ENCODE results near the gene SEMA5A.

Gene SEMA5A

DNA sequence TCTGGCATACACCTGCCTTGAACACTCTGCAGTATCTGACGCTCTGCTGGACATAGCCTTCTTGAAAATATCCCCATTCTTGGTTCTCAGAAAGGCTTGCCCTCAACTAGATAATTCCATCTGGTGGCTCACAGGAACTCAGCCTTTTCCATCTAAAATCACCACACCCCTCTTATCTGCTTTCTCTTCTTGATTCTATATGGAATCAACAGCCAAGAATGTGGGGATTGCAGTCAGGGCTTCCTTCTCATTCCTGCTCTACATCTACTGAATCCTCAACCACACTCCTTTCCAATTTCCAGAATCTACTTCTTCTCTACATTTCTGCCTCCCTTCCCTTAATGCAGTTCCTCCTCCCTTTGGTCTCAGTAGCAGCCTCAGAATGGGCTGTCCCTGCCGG is 170.1 kb downstream of the SEMA5A start:
- Histone ChIP-seq H3K4me2 (ENCODE audit: insufficient read depth, low read length, poor library complexity, severe bottlenecking) (no peak overlapping the region), H2BK120ac (ENCODE audit: low read depth, low read length) (no peak overlapping the region), H2BK15ac (ENCODE audit: low read length) (no peak overlapping the region), H2BK5ac (ENCODE audit: low read length) (no peak overlapping the region), H4K8ac (ENCODE audit: low read depth, low read length) (no peak overlapping the region), H3K9ac (ENCODE audit: low read depth, low read length, poor library complexity) (no peak overlapping the region), H2BK12ac (ENCODE audit: low read length) (no peak overlapping the region), H3K27ac (replicated peaks; ENCODE audit: low read length) (no peak overlapping the region), H3K79me1 (ENCODE audit: low read depth, low read length) (peaks cover 5% of the 10 kb centered on the region), H3K4me3 (ENCODE audit: low read length in 2 of 2) (no peak overlapping the region), H3K4ac (ENCODE audit: low read length) (no peak overlapping the region), H2AFZ (ENCODE audit: low read length) (no peak overlapping the region), H4K91ac (ENCODE audit: low read depth, low read length, poor library complexity) (no peak overlapping the region), H3K18ac (ENCODE audit: low read length) (no peak overlapping the region), H3K23ac (ENCODE audit: low read depth, low read length, poor library complexity) (no peak overlapping the region), H3K4me1 (ENCODE audit: control insufficient read depth in 2 of 2, insufficient read depth in 1 of 2, low read depth in 1 of 2, low read length in 2 of 2) (peaks cover 0 to 3% of the 10 kb centered on the region in 2 donors), H2AK5ac (ENCODE audit: low read depth, low read length) (no peak overlapping the region), H3K27me3 (ENCODE audit: control insufficient read depth in 3 of 3, insufficient read depth in 3 of 3, low read depth in 1 of 3, low read length in 3 of 3) (no peaks in the 10 kb centered on the region), H3K36me3 (replicated peaks in 1 of 2; ENCODE audit: control insufficient read depth in 2 of 2, insufficient read depth in 2 of 2, low read length in 2 of 2) (peaks cover 0 to 18% of the 10 kb centered on the region in 2 donors), H3K14ac (ENCODE audit: low read length) (no peak overlapping the region), H3K9me3 (replicated peaks in 1 of 2; ENCODE audit: control insufficient read depth in 2 of 2, insufficient read depth in 1 of 2, low read depth in 1 of 2, low read length in 2 of 2) (peaks cover 0 to 3% of the 10 kb centered on the region in 2 donors)
- WGBS, 2 donors (ENCODE audit: extremely low coverage in 2 of 2, insufficient read length in 2 of 2, insufficient replicate concordance in 1 of 2), result no CpG with 5 or more reads among the region's 2 CpGs
- no peak for DNase-seq (ENCODE audit: low spot score)

DNA sequence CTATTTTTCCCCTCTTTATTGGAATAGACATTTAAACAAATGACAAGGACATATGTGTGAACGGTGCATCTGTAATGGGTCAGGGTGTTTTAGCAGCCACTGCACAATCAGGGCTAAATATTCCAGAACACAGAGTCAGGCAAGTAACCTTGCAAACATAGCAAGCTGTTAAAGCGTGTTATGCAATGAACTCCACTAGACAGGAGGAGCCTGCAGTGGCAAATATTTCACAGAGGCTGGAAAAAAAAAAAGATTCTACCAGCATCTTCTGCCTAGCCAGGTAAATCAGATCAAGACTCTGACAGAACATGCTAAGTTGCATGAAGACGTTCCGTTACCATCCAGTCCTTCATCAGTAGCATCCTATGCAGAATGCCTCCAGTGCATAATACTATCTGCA is 171.8 kb downstream of the SEMA5A start:
- H3K4ac ChIP-seq (ENCODE audit: low read length), result no peak overlapping the region
- H2AK5ac ChIP-seq (ENCODE audit: low read depth, low read length), result no peak overlapping the region
- peaks cover 0 to 5% of the 10 kb centered on the region in 2 donors for H3K9me3 ChIP-seq (replicated peaks in 1 of 2; ENCODE audit: control insufficient read depth in 2 of 2, insufficient read depth in 1 of 2, low read depth in 1 of 2, low read length in 2 of 2)
- no peak overlapping the region for H4K91ac ChIP-seq (ENCODE audit: low read depth, low read length, poor library complexity)
- H3K27me3 ChIP-seq (ENCODE audit: control insufficient read depth in 3 of 3, insufficient read depth in 3 of 3, low read depth in 1 of 3, low read length in 3 of 3), result no peaks in the 10 kb centered on the region
- H3K4me2 ChIP-seq (ENCODE audit: insufficient read depth, low read length, poor library complexity, severe bottlenecking), result no peak overlapping the region
- H3K27ac ChIP-seq (replicated peaks; ENCODE audit: low read length), result no peak overlapping the region
- DNase-seq (ENCODE audit: low spot score), result no peak
- no peak overlapping the region for H2BK5ac ChIP-seq (ENCODE audit: low read length)
- peaks cover 0 to 2% of the 10 kb centered on the region in 2 donors for H3K4me1 ChIP-seq (ENCODE audit: control insufficient read depth in 2 of 2, insufficient read depth in 1 of 2, low read depth in 1 of 2, low read length in 2 of 2)
- H3K23ac ChIP-seq (ENCODE audit: low read depth, low read length, poor library complexity), result no peak overlapping the region
- H3K4me3 ChIP-seq (ENCODE audit: low read length in 2 of 2), result no peak overlapping the region
- no peak overlapping the region for H2BK120ac ChIP-seq (ENCODE audit: low read depth, low read length)
- peaks cover 0 to 13% of the 10 kb centered on the region in 2 donors for H3K36me3 ChIP-seq (replicated peaks in 1 of 2; ENCODE audit: control insufficient read depth in 2 of 2, insufficient read depth in 2 of 2, low read length in 2 of 2)
- H2BK12ac ChIP-seq (ENCODE audit: low read length), result no peak overlapping the region
- no peak overlapping the region for H3K14ac ChIP-seq (ENCODE audit: low read length)
- no peak overlapping the region for H3K18ac ChIP-seq (ENCODE audit: low read length)
- WGBS, 2 donors (ENCODE audit: extremely low coverage in 2 of 2, insufficient read length in 2 of 2, insufficient replicate concordance in 1 of 2), result no CpG with 5 or more reads among the region's 4 CpGs
- H3K79me1 ChIP-seq (ENCODE audit: low read depth, low read length), result peaks cover 5% of the 10 kb centered on the region
- no peak overlapping the region for H2AFZ ChIP-seq (ENCODE audit: low read length)
- no peak overlapping the region for H3K9ac ChIP-seq (ENCODE audit: low read depth, low read length, poor library complexity)
- no peak overlapping the region for H4K8ac ChIP-seq (ENCODE audit: low read depth, low read length)
- H2BK15ac ChIP-seq (ENCODE audit: low read length), result no peak overlapping the region

DNA sequence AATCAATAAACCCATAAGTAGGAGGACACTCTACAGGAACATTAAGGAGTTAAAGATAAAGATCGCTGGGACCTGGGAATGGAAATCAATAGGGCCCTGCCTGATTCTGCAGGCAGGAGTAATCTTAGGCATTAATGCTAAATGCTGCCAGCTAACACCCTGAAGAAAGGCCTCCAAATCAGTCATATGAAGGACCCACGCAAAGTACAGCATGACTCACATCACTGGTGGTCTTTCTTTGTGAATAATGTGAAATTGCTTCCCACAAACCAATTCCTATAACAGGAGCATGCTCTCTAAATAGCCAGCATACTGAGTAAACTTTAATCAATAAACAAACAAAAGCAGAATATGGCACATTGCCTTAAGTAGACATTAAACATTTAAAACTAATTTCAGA is 172.3 kb downstream of the SEMA5A start:
- Histone ChIP-seq H2AFZ (ENCODE audit: low read length) (no peak overlapping the region), H3K18ac (ENCODE audit: low read length) (no peak overlapping the region), H4K91ac (ENCODE audit: low read depth, low read length, poor library complexity) (no peak overlapping the region), H3K4me3 (ENCODE audit: low read length in 2 of 2) (no peak overlapping the region), H2BK120ac (ENCODE audit: low read depth, low read length) (no peak overlapping the region), H3K14ac (ENCODE audit: low read length) (no peak overlapping the region), H3K36me3 (replicated peaks in 1 of 2; ENCODE audit: control insufficient read depth in 2 of 2, insufficient read depth in 2 of 2, low read length in 2 of 2) (peaks cover 0 to 13% of the 10 kb centered on the region in 2 donors), H3K4me1 (ENCODE audit: control insufficient read depth in 2 of 2, insufficient read depth in 1 of 2, low read depth in 1 of 2, low read length in 2 of 2) (peaks cover 0 to 2% of the 10 kb centered on the region in 2 donors), H3K79me1 (ENCODE audit: low read depth, low read length) (peaks cover 5% of the 10 kb centered on the region), H2AK5ac (ENCODE audit: low read depth, low read length) (no peak overlapping the region), H3K27me3 (ENCODE audit: control insufficient read depth in 3 of 3, insufficient read depth in 3 of 3, low read depth in 1 of 3, low read length in 3 of 3) (no peaks in the 10 kb centered on the region), H3K4ac (ENCODE audit: low read length) (no peak overlapping the region), H3K27ac (replicated peaks; ENCODE audit: low read length) (no peak overlapping the region), H3K23ac (ENCODE audit: low read depth, low read length, poor library complexity) (no peak overlapping the region), H3K9ac (ENCODE audit: low read depth, low read length, poor library complexity) (no peak overlapping the region), H4K8ac (ENCODE audit: low read depth, low read length) (no peak overlapping the region), H3K4me2 (ENCODE audit: insufficient read depth, low read length, poor library complexity, severe bottlenecking) (no peak overlapping the region), H2BK12ac (ENCODE audit: low read length) (no peak overlapping the region), H2BK5ac (ENCODE audit: low read length) (no peak overlapping the region), H3K9me3 (replicated peaks in 1 of 2; ENCODE audit: control insufficient read depth in 2 of 2, insufficient read depth in 1 of 2, low read depth in 1 of 2, low read length in 2 of 2) (peaks cover 0 to 5% of the 10 kb centered on the region in 2 donors), H2BK15ac (ENCODE audit: low read length) (no peak overlapping the region)
- WGBS, 2 donors (ENCODE audit: extremely low coverage in 2 of 2, insufficient read length in 2 of 2, insufficient replicate concordance in 1 of 2), result no CpG with 5 or more reads among the region's 2 CpGs
- DNase-seq (ENCODE audit: low spot score), result no peak

DNA sequence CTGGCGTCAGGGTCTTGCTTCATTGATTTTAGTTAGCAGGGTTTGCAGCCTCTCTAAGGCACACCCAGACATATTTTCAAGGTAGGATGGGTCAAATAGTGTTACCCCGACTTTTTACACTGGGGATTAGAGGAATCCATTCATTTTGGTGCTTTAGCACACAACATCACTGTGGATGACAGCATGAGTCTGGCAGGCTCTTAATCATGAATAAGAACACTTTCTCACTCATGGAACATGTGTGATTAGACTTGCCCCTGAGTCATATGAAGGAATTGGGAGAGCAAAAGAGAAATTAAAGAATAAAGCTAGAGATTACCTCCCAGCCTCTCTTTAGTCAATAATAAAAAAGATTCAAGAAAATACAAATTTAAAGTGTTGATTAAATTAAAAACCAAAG is 175.6 kb downstream of the SEMA5A start:
- H2BK5ac ChIP-seq (ENCODE audit: low read length), result no peak overlapping the region
- no peak overlapping the region for H3K18ac ChIP-seq (ENCODE audit: low read length)
- H4K8ac ChIP-seq (ENCODE audit: low read depth, low read length), result no peak overlapping the region
- no peak overlapping the region for H2BK120ac ChIP-seq (ENCODE audit: low read depth, low read length)
- H2AFZ ChIP-seq (ENCODE audit: low read length), result no peak overlapping the region
- no peak overlapping the region for H3K4ac ChIP-seq (ENCODE audit: low read length)
- H3K36me3 ChIP-seq (replicated peaks in 1 of 2; ENCODE audit: control insufficient read depth in 2 of 2, insufficient read depth in 2 of 2, low read length in 2 of 2), result peaks cover 0 to 8% of the 10 kb centered on the region in 2 donors
- H3K4me3 ChIP-seq (ENCODE audit: low read length in 2 of 2), result no peak overlapping the region
- H3K4me2 ChIP-seq (ENCODE audit: insufficient read depth, low read length, poor library complexity, severe bottlenecking), result no peak overlapping the region
- no peak overlapping the region for H3K9ac ChIP-seq (ENCODE audit: low read depth, low read length, poor library complexity)
- WGBS, 2 donors (ENCODE audit: extremely low coverage in 2 of 2, insufficient read length in 2 of 2, insufficient replicate concordance in 1 of 2), result no CpG with 5 or more reads among the region's 2 CpGs
- no peaks in the 10 kb centered on the region for H3K27me3 ChIP-seq (ENCODE audit: control insufficient read depth in 3 of 3, insufficient read depth in 3 of 3, low read depth in 1 of 3, low read length in 3 of 3)
- no peak overlapping the region for H3K14ac ChIP-seq (ENCODE audit: low read length)
- H2AK5ac ChIP-seq (ENCODE audit: low read depth, low read length), result no peak overlapping the region
- no peak overlapping the region for H2BK12ac ChIP-seq (ENCODE audit: low read length)
- no peak overlapping the region for H3K27ac ChIP-seq (replicated peaks; ENCODE audit: low read length)
- H3K79me1 ChIP-seq (ENCODE audit: low read depth, low read length), result peaks cover 5% of the 10 kb centered on the region
- no peak overlapping the region for H3K23ac ChIP-seq (ENCODE audit: low read depth, low read length, poor library complexity)
- H3K9me3 ChIP-seq (replicated peaks in 1 of 2; ENCODE audit: control insufficient read depth in 2 of 2, insufficient read depth in 1 of 2, low read depth in 1 of 2, low read length in 2 of 2), result peaks cover 0 to 5% of the 10 kb centered on the region in 2 donors
- no peak for DNase-seq (ENCODE audit: low spot score)
- H4K91ac ChIP-seq (ENCODE audit: low read depth, low read length, poor library complexity), result no peak overlapping the region
- H3K4me1 ChIP-seq (ENCODE audit: control insufficient read depth in 2 of 2, insufficient read depth in 1 of 2, low read depth in 1 of 2, low read length in 2 of 2), result peaks cover 3 to 5% of the 10 kb centered on the region in 2 donors
- H2BK15ac ChIP-seq (ENCODE audit: low read length), result no peak overlapping the region
